GM12878 (cell line): ENCODE measurements around the gene DDIT4. TPM values are rescaled to one million over a fixed set of nuclear protein-coding genes. Genes with fewer than 3 reads are reported as not detected.

Source experiments
- CBX3 ChIP-seq: fragments of 200-600 bp; sonication (generic); IDR thresholded peaks from 2 replicates; pipeline ENCODE4 v1.6.1; 2016; ENCODE audit warnings: low read depth, borderline replicate concordance
- CEBPZ ChIP-seq: fragments of 150-350 bp; IDR thresholded peaks from 2 replicates; pipeline ENCODE4 v1.6.1; 2016; ENCODE audit warnings: low read depth, low read length
- CREM ChIP-seq: IDR thresholded peaks from 2 replicates; pipeline ENCODE4 v1.6.1; 2014; ENCODE audit warnings: antibody characterized with exemption, low read depth
- EGR1 ChIP-seq, 2 experiments: IDR thresholded peaks; 1 replicate in 1 of 2; 2 replicates in 1 of 2; pipeline ENCODE4 v1.6.1; 2011 to 2012; ENCODE audit warnings: low read depth in 2 of 2, low read length in 2 of 2, borderline replicate concordance in 1 of 2, mild to moderate bottlenecking in 1 of 2, moderate library complexity in 1 of 2
- MYB ChIP-seq: fragments of 150-350 bp; IDR thresholded peaks from 2 replicates; pipeline ENCODE4 v1.6.1; 2014; ENCODE audit warnings: mild to moderate bottlenecking, low read depth, low read length, borderline replicate concordance
- NFIC ChIP-seq: IDR thresholded peaks from 2 replicates; pipeline ENCODE4 v1.6.1; 2012; ENCODE audit warnings: low read depth, mild to moderate bottlenecking, inconsistent platforms, low read length, moderate library complexity
- NRF1 ChIP-seq: conservative IDR thresholded peaks from 2 replicates; pipeline ENCODE4 v1.6.1; 2011; ENCODE audit warnings: mild to moderate bottlenecking, low read depth, low read length, improper control_type of control experiment
- RB1 ChIP-seq: fragments of 450-650 bp; formaldehyde crosslinking; IDR thresholded peaks from 2 replicates; pipeline ENCODE4 v1.6.1; 2017; ENCODE audit warnings: mild to moderate bottlenecking, borderline replicate concordance
- RUNX3 ChIP-seq: IDR thresholded peaks from 2 replicates; pipeline ENCODE4 v1.6.1; 2012; ENCODE audit warnings: low read length, inconsistent platforms
- SKIL ChIP-seq: fragments of 450-650 bp; IDR thresholded peaks from 2 replicates; pipeline ENCODE4 v1.6.1; 2017; ENCODE audit warnings: mild to moderate bottlenecking, low read depth, inconsistent platforms; ENCODE audit not compliant: poor library complexity, severe bottlenecking
- SP1 ChIP-seq: IDR thresholded peaks from one replicate; pipeline ENCODE4 v1.6.1; 2011; ENCODE audit warnings: low read depth, low read length
- SPI1 ChIP-seq: IDR thresholded peaks from 2 replicates; pipeline ENCODE4 v1.6.1; 2011; ENCODE audit warnings: low read depth, mild to moderate bottlenecking, low read length, moderate library complexity, borderline replicate concordance; ENCODE audit not compliant: insufficient read depth
- TCF12 ChIP-seq: IDR thresholded peaks from 2 replicates; pipeline ENCODE4 v1.6.1; 2011; ENCODE audit warnings: low read depth, mild to moderate bottlenecking, low read length
- ZNF592 ChIP-seq: fragments of 450-650 bp; IDR thresholded peaks from 2 replicates; pipeline ENCODE4 v1.6.1; 2017; ENCODE audit warnings: mild to moderate bottlenecking, moderate library complexity
- polyA plus RNA-seq, 11 experiments: library from polyadenylated mRNA; depleted of rRNA in 4 of 11; unstranded in 6 of 11; stranded (reverse) in 5 of 11; fragments of >200 nt; fragmentation: Nextera tagmentation in 4 of 11; fragmentation: Illumina TruSeq in 1 of 11; extraction: Ambion mirVana in 4 of 11; extraction: Trizol in 1 of 11; gene quantifications; 1 replicate in 1 of 11; 2 replicates in 10 of 11; pipeline versions ENCODE4 v1.2.1 to v1.2.3, GENCODE V29; 2011 to 2016; ENCODE audit warnings: inconsistent platforms in 2 of 11, missing spikeins in 2 of 11, low read depth in 1 of 11
- total RNA-seq, 4 experiments: library from RNA; depleted of rRNA in 3 of 4; stranded (reverse); fragments of >200 nt in 3 of 4; fragmentation: Illumina TruSeq in 1 of 4; extraction: Trizol in 1 of 4; gene quantifications; 2 replicates each; pipeline versions ENCODE4 v1.2.1 to v1.2.3, GENCODE V29; 2013 to 2021
- TF ChIP-seq, protein P1 (sequence below): fragments of 450-650 bp; IDR thresholded peaks from 2 replicates; pipeline ENCODE4 v1.6.1; 2017; ENCODE audit warnings: mild to moderate bottlenecking, moderate library complexity

Gene DDIT4
- total and polyA plus RNA-seq, 10 of the 15 experiments (the other 5 are each of a cell fraction or from before 2014, with no cell fraction given): 2.1 to 277 (median 183) TPM

GRCh38 chr10:72297805-72298591 lies 24.3 kb downstream of the DDIT4 start (continued):
- TF ChIP-seq SPI1: no peak
- TF ChIP-seq SKIL: peak; percentile 41
- peak; percentile 91 for TF ChIP-seq SP1
- TF ChIP-seq, protein P1, sequence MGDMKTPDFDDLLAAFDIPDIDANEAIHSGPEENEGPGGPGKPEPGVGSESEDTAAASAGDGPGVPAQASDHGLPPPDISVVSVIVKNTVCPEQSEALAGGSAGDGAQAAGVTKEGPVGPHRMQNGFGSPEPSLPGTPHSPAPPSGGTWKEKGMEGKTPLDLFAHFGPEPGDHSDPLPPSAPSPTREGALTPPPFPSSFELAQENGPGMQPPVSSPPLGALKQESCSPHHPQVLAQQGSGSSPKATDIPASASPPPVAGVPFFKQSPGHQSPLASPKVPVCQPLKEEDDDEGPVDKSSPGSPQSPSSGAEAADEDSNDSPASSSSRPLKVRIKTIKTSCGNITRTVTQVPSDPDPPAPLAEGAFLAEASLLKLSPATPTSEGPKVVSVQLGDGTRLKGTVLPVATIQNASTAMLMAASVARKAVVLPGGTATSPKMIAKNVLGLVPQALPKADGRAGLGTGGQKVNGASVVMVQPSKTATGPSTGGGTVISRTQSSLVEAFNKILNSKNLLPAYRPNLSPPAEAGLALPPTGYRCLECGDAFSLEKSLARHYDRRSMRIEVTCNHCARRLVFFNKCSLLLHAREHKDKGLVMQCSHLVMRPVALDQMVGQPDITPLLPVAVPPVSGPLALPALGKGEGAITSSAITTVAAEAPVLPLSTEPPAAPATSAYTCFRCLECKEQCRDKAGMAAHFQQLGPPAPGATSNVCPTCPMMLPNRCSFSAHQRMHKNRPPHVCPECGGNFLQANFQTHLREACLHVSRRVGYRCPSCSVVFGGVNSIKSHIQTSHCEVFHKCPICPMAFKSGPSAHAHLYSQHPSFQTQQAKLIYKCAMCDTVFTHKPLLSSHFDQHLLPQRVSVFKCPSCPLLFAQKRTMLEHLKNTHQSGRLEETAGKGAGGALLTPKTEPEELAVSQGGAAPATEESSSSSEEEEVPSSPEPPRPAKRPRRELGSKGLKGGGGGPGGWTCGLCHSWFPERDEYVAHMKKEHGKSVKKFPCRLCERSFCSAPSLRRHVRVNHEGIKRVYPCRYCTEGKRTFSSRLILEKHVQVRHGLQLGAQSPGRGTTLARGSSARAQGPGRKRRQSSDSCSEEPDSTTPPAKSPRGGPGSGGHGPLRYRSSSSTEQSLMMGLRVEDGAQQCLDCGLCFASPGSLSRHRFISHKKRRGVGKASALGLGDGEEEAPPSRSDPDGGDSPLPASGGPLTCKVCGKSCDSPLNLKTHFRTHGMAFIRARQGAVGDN: peak; percentile 99
- peak; percentile 89 for TF ChIP-seq ZNF592
- TF ChIP-seq RUNX3: no peak
- no peak for TF ChIP-seq NFIC
- peak in 1 of 2 experiments; percentile 75; a peak in 2 of 3 replicates for TF ChIP-seq EGR1 (IDR thresholded peaks at IDR 0.05; ENCODE audit: borderline replicate concordance in 1 of 2, low read depth in 2 of 2, low read length in 2 of 2)
- TF ChIP-seq RB1: no peak; the same call in 1 of the 2 replicates
- TF ChIP-seq NRF1: no peak
- no peak for TF ChIP-seq TCF12
- no peak for TF ChIP-seq CBX3
- no peak for TF ChIP-seq CREM
- TF ChIP-seq MYB: no peak
- no peak; the same call in 1 of the 2 replicates for TF ChIP-seq CEBPZ
